Esophagus muscularis mucosa (tissue), 4 donors: ENCODE data around the gene LRP10.

Experiments
- EP300 ChIP-seq: sonication (generic); formaldehyde crosslinking; IDR thresholded peaks from one replicate; pipeline ENCODE4 v1.6.1; 2017; ENCODE audit warnings: antibody characterized with exemption
- POLR2A ChIP-seq: fragments of 450-650 bp; IDR thresholded peaks from one replicate; pipeline ENCODE4 v1.6.1; 2017; ENCODE audit warnings: antibody characterized with exemption, moderate library complexity, mild to moderate bottlenecking, low read depth
- TF ChIP-seq, protein P1 (sequence below), 3 experiments: fragments of 200-600 bp in 2 of 3; fragments of 450-650 bp in 1 of 3; sonication (generic) in 2 of 3; IDR thresholded peaks; one replicate each; pipeline ENCODE4 v1.5.1; 2017 to 2019; ENCODE audit warnings: antibody characterized with exemption in 3 of 3, mild to moderate bottlenecking in 2 of 3, moderate library complexity in 1 of 3

- TF ChIP-seq, protein P1, sequence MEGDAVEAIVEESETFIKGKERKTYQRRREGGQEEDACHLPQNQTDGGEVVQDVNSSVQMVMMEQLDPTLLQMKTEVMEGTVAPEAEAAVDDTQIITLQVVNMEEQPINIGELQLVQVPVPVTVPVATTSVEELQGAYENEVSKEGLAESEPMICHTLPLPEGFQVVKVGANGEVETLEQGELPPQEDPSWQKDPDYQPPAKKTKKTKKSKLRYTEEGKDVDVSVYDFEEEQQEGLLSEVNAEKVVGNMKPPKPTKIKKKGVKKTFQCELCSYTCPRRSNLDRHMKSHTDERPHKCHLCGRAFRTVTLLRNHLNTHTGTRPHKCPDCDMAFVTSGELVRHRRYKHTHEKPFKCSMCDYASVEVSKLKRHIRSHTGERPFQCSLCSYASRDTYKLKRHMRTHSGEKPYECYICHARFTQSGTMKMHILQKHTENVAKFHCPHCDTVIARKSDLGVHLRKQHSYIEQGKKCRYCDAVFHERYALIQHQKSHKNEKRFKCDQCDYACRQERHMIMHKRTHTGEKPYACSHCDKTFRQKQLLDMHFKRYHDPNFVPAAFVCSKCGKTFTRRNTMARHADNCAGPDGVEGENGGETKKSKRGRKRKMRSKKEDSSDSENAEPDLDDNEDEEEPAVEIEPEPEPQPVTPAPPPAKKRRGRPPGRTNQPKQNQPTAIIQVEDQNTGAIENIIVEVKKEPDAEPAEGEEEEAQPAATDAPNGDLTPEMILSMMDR (IDR thresholded peaks at IDR 0.05): no peak
- TF ChIP-seq POLR2A (no peak), EP300 (no peak)
Measured at GRCh38 chr14:22928237-22929103, 56.9 kb downstream of the LRP10 start.
